Measurements from ENCODE around the gene BCL6. TPM values are rescaled to one million over a fixed set of nuclear protein-coding genes. Genes with fewer than 3 reads are reported as not detected.

BCL6 gene
- total RNA-seq, 4 donors from 2014 or later: 203 to 661 (median 285) TPM

DNA sequence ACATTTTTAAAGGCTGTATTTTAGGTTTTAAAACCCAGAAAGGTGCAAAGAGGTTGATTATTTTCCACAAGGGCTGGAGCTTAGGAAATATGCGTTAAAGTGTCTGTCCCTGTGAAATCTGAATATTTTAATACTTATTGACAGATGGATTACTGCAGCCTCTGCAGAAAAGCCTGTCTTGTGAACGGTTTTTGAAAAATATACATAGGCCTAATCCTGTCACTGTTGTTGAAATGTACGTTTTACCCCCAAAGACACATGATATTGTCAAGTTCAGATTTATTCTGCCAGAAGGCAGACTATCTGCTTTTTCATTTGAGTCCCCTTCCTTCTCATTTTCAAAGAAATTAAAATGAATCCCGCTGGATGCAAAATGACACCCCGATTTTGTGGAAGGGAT lies 2.2 kb upstream of the BCL6 start:
- peak overlapping the region; percentile 100 for H3K27ac ChIP-seq
- whole genome bisulfite sequencing: 44% methylated on average over 5 of the region's 5 CpGs
- no peaks in the 10 kb centered on the region for H3K9me3 ChIP-seq
- no peaks in the 10 kb centered on the region for H3K36me3 ChIP-seq
- peaks cover 36% of the 10 kb centered on the region for H3K4me1 ChIP-seq
- H3K27me3 ChIP-seq: no peaks in the 10 kb centered on the region
- peak overlapping the region; percentile 93 for H3K4me3 ChIP-seq
- TF ChIP-seq, protein P1, sequence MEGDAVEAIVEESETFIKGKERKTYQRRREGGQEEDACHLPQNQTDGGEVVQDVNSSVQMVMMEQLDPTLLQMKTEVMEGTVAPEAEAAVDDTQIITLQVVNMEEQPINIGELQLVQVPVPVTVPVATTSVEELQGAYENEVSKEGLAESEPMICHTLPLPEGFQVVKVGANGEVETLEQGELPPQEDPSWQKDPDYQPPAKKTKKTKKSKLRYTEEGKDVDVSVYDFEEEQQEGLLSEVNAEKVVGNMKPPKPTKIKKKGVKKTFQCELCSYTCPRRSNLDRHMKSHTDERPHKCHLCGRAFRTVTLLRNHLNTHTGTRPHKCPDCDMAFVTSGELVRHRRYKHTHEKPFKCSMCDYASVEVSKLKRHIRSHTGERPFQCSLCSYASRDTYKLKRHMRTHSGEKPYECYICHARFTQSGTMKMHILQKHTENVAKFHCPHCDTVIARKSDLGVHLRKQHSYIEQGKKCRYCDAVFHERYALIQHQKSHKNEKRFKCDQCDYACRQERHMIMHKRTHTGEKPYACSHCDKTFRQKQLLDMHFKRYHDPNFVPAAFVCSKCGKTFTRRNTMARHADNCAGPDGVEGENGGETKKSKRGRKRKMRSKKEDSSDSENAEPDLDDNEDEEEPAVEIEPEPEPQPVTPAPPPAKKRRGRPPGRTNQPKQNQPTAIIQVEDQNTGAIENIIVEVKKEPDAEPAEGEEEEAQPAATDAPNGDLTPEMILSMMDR (IDR thresholded peaks at IDR 0.05): no peak
- TF ChIP-seq POLR2A (IDR thresholded peaks at IDR 0.05) (no peak), POLR2AphosphoS5 (IDR thresholded peaks at IDR 0.05) (no peak), EP300 (IDR thresholded peaks at IDR 0.05) (no peak)
- no peak for DNase-seq (ENCODE audit: low spot score in 2 of 2)

DNA sequence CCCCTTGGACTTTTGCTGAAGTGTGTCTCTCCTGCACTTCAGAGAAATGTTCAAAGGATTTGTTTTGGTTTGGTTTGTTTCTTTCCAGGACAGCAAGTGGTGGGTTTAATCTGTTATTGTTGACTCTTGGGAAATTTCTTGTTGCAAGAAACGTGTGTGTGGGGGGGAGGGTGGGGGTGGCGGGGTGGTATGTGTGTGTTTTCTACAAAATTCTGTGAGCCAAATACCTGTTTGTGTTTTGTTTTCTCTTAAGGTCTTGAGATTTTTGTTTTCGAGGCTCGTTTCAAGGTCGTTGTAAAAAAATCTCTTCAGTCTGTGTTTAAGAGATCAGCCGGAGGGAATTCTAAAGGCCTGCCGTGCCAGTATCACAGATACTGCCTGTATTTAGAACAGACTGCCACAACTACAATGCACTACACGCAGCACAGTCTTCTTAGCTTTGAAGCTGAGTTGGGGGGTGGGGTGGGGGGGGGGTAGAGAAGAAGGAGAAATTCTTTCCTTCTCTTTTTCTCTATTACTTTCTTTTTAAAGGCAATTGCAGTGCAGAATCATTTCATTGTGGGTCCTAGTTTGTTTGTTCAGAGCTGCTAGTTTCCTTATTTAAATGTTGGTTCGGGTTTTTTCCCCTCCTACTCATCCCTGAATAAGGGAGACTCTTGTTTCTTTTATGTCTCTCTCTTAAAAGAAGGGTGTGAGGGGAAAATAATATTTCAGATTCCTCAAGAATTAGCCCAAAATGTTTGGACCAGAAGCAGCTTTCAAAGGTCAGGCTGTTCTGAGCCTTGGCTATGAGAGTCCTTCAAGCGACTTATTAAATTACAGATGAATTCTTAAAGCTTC lies 1.4 kb upstream of the BCL6 start:
- no peak for DNase-seq (ENCODE audit: low spot score in 2 of 2)
- Histone ChIP-seq H3K9me3 (no peaks in the 10 kb centered on the region), H3K27ac (peak overlapping the region; percentile 100), H3K36me3 (no peaks in the 10 kb centered on the region), H3K4me1 (peaks cover 40% of the 10 kb centered on the region), H3K4me3 (peak overlapping the region; percentile 93), H3K27me3 (no peaks in the 10 kb centered on the region)
- TF ChIP-seq, protein P1 (IDR thresholded peaks at IDR 0.05): no peak
- TF ChIP-seq EP300 (IDR thresholded peaks at IDR 0.05) (no peak), POLR2AphosphoS5 (IDR thresholded peaks at IDR 0.05) (no peak), POLR2A (IDR thresholded peaks at IDR 0.05) (no peak)
- WGBS: 17% methylated on average over 10 of the region's 10 CpGs

DNA sequence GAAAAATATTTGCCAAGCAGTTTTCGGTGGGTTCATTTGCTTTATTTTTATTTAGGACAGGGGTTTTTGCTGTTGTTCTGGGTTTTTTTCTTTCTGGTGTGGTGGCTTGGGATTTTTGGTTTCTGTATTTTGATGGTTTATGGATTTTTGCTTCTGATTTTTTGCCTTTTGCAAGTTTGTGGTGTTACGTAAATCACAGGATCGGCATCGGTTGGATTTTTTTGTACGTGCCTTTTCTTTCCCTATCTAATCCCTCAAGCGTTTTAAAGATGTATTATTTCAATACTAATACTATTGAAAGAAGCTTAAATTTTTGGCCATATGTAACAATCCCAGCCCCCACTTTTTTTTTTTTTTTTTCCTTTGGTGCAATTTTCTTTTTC lies 782 bp upstream of the BCL6 start:
- Histone ChIP-seq H3K4me3 (peak overlapping the region; percentile 93), H3K27ac (peak overlapping the region; percentile 100), H3K36me3 (no peaks in the 10 kb centered on the region), H3K9me3 (no peaks in the 10 kb centered on the region), H3K27me3 (no peaks in the 10 kb centered on the region), H3K4me1 (peaks cover 40% of the 10 kb centered on the region)
- 6% methylated on average over 6 of the region's 6 CpGs for WGBS
- no peak for DNase-seq (ENCODE audit: low spot score in 2 of 2)
- TF ChIP-seq, protein P1 (IDR thresholded peaks at IDR 0.05): no peak
- TF ChIP-seq POLR2A (IDR thresholded peaks at IDR 0.05): no peak
- TF ChIP-seq EP300 (IDR thresholded peaks at IDR 0.05): no peak
- no peak for TF ChIP-seq POLR2AphosphoS5 (IDR thresholded peaks at IDR 0.05)

DNA sequence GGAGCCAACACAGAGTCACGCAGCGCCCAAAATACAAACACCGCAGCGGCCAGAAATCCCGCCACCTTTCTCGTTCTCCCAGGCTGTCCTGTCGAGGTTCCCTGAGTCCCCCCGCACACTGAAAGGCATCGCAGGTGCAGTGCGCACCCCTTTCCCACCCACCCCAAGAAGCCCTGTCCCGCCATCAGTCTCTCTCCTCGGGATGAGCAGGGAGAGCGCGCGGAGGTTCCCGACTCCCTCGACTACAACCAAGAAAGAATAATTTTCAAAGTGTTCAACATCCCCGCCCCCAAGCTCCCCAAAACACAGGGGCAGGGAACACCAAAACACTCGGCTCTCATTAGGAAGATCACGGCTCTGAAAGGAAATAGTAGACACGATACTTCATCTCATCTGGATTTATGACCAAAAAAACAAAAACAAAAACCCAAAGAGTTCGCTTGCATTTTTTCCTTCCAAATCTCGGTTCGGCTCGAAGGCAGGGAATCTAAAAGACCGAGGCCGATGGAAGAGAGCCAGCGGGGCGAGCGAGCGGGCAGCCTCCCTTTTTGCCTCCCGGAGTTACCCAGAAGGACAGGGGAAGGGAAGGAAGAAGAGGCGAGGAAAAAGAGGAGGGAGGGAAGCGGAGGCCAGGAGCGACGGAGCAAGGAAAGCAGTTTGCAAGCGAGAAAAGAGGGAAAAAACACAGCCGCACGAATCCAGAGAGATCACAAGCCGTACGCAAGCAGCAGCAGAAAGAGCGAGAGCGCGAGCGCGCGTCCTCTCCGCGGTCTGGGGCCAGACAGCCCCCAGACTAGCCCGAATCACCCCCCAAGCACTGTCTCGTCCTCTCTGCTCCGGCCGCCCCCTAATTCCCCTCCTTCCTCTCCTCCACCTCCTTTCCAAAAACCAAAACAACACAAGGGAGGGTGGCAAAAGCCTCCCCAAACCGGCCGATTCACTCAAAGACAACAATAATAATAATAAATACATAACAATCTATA lies 808 bp downstream of the BCL6 start:
- Histone ChIP-seq H3K27ac (peak overlapping the region; percentile 100), H3K27me3 (no peaks in the 10 kb centered on the region), H3K4me1 (peaks cover 46% of the 10 kb centered on the region), H3K9me3 (no peaks in the 10 kb centered on the region), H3K36me3 (no peaks in the 10 kb centered on the region), H3K4me3 (peak overlapping the region; percentile 93)
- DNase-seq (ENCODE audit: low spot score in 2 of 2): peak in 1 of 2 donors; percentile 86
- WGBS: under 1% methylated on average over 55 of the region's 55 CpGs
- TF ChIP-seq POLR2AphosphoS5 (IDR thresholded peaks at IDR 0.05) (peak in 1 of 3 donors; percentile 35), POLR2A (IDR thresholded peaks at IDR 0.05) (peak in 1 of 2 donors; percentile 26)
- TF ChIP-seq, protein P1 (IDR thresholded peaks at IDR 0.05): no peak
